ENCODE data around the gene GNB3. TPM values are rescaled to one million over a fixed set of nuclear protein-coding genes. Genes with fewer than 3 reads are reported as not detected.

The GNB3 gene
- total and polyA plus RNA-seq, 2 donors (not counting 3 experiments of a cell fraction or from before 2014, with no cell fraction given), result 9.4 to 12.0 TPM

DNA sequence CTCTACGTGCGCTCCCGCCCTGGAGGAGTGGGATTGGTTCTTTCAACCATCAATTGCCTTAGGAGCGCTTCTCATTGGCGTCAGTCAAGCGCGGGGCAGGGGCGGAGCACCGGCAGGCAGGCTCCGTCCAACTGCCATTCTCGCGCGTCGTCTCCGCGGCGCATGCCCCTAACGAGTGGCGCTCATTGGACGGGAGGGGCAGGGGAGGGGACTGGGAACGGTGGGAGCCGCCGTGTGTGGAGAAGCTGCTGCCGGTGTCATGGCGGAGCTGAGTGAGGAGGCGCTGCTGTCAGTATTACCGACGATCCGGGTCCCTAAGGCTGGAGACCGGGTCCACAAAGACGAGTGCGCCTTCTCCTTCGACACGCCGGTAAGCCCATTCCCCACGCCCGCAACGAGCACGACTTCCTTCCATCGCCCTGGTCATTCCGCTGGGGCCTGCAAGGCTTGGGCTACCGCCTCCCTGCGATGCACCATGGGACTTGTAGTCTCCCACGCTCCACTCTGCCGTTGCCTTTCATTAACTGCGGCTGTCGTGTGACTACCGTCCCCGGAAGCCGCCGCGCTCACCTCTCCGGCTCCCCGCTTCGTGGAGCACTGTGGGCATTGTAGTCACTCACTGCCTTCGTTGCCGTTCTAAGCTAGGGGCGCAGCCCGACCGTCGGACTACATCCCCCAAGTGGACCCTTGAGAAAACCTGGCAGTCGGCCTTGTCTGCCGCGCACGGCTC lies 11.4 kb downstream of the GNB3 start, which contains the start of gene USP5:
TSS of gene USP5 (plus strand) at position 230 of the 730 bp plus-strand sequence. CDS start at position 260, 30 bp downstream.
- H3K9me3 ChIP-seq (replicated peaks; ENCODE audit: control insufficient read depth, insufficient read depth, low read length), result no peaks in the 10 kb centered on the region
- peak within 1 kb of the TSS; percentile 56 for H2AFZ ChIP-seq (ENCODE audit: low read depth, low read length)
- no peaks in the 10 kb centered on the region for H4K20me1 ChIP-seq (replicated peaks; ENCODE audit: control insufficient read depth, extremely low read depth, insufficient read depth, low read length)
- H3K36me3 ChIP-seq (ENCODE audit: control insufficient read depth in 2 of 2, extremely low read depth in 1 of 2, insufficient read depth in 2 of 2, low read length in 2 of 2), result peaks cover 12 to 18% of the 10 kb centered on the region in 2 experiments
- intact Hi-C loops (cut with micrococcal nuclease) (loop anchor here (1.0 to 2.0 kb wide), 4 partner anchors 16 to 189 kb away; partner anchors contain the start of genes ING4 and MLF2), dilution Hi-C loops (cut with MboI; ENCODE audit: extremely low pct_ligation_motif_present, low sequenced_read_pairs) (no loop called here)
- peak within 1 kb of the TSS; percentile 85 for H3K4me2 ChIP-seq (ENCODE audit: insufficient read depth, low read length)
- peak within 1 kb of the TSS; percentile 33 for H3K27ac ChIP-seq (ENCODE audit: insufficient read depth, low read depth, low read length)
- peaks cover 24% of the 10 kb centered on the region for H3K4me1 ChIP-seq (ENCODE audit: control insufficient read depth, extremely low read depth, insufficient read depth, low read length)
- H3K79me2 ChIP-seq (ENCODE audit: control insufficient read depth, insufficient read depth, low read length), result peaks cover 42% of the 10 kb centered on the region
- BruUV-seq (replicated peaks), result TSS peak; percentile 57
- H3K4me3 ChIP-seq (replicated peaks in 1 of 3; ENCODE audit: insufficient read depth in 1 of 3, low read depth in 1 of 3, low read length in 3 of 3), result peak within 1 kb of the TSS; percentile 63 to 93 (median 76)
- FAIRE-seq (no peak), DNase-seq (ENCODE audit: low read depth, low spot score) (peak; percentile 100)
- H3K9me1 ChIP-seq (replicated peaks; ENCODE audit: control insufficient read depth, extremely low read depth, insufficient read depth, low read length), result no peaks in the 10 kb centered on the region
- peak within 1 kb of the TSS; percentile 51 for H3K9ac ChIP-seq (replicated peaks; ENCODE audit: extremely low read depth, insufficient read depth, low read length)
- H3K27me3 ChIP-seq (ENCODE audit: control insufficient read depth in 2 of 2, insufficient read depth in 2 of 2, low read length in 2 of 2), result no peaks in the 10 kb centered on the region
- POLR2A ChIA-PET, result interaction anchor here (1.1 to 3.2 kb wide), 8 partner anchors 9 to 128 kb away, joined by 3 to 48 read pairs (median 6); partner anchors contain the start of genes COPS7A, MLF2, PTMS and SPSB2
- CTCF ChIA-PET, result interaction anchor here (0.8 to 4.6 kb wide), 16 partner anchors 9 to 232 kb away, joined by 3 to 30 read pairs (median 4); partner anchors contain the start of genes COPS7A, GNB3, MLF2 and SPSB2
- TF ChIP-seq MYC (IDR thresholded peaks at IDR 0.05; ENCODE audit: low read depth, low read length), result no peak
- peak; percentile 63 for TF ChIP-seq POLR2AphosphoS5 (IDR thresholded peaks at IDR 0.05; ENCODE audit: insufficient read depth, low read depth, low read length)
- peak; percentile 54 for TF ChIP-seq POLR2A (IDR thresholded peaks at IDR 0.05; ENCODE audit: low read depth, low read length)
- TF ChIP-seq CTCF (IDR thresholded peaks at IDR 0.05; ENCODE audit: extremely low read depth in 1 of 2, insufficient read depth in 1 of 2, low read depth in 1 of 2, low read length in 2 of 2), result no peak
- TF ChIP-seq JUN (IDR thresholded peaks at IDR 0.05; ENCODE audit: borderline replicate concordance, insufficient read depth, insufficient read length, low read depth), result no peak
- TF ChIP-seq, protein P1, sequence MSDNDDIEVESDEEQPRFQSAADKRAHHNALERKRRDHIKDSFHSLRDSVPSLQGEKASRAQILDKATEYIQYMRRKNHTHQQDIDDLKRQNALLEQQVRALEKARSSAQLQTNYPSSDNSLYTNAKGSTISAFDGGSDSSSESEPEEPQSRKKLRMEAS (IDR thresholded peaks at IDR 0.05; ENCODE audit: insufficient read depth, insufficient read length), result no peak

All from endothelial cell of umbilical vein (primary cell).